Activated CD4-positive, alpha-beta T cell treated with anti-CD3 and anti-CD28 coated beads, Interleukin-2, amount 50 U/mL, for 16 hours (primary cell): ENCODE data around the gene SEMA4D.
A peak's percentile ranks its signal among the peaks of the same experiment; 100 is the strongest.

Source experiments
- DNase-seq: peaks from one replicate; pipeline ENCODE4 v3.0.0-alpha.2; 2020

The SEMA4D gene

GRCh38 chr9:89500008-89500407 lies 2.1 kb upstream of the SEMA4D start:
- DNase-seq = no peak

- peak; percentile 81 for DNase-seq
Measured at GRCh38 chr9:89498852-89499480, 1.1 kb upstream of the SEMA4D start.

GRCh38 chr9:89497257-89497963 lies 503 bp downstream of the SEMA4D start:
- no peak for DNase-seq

GRCh38 chr9:89496645-89497256 lies 1.2 kb downstream of the SEMA4D start:
- DNase-seq = peak; percentile 61

- no peak for DNase-seq
Measured at GRCh38 chr9:89495824-89496560, 1.9 kb downstream of the SEMA4D start.

GRCh38 chr9:89494199-89494598 lies 3.7 kb downstream of the SEMA4D start:
- DNase-seq = no peak

- DNase-seq = no peak
Measured at GRCh38 chr9:89493671-89494070, 4.2 kb downstream of the SEMA4D start.

- no peak for DNase-seq
Measured at GRCh38 chr9:89493181-89493580, 4.7 kb downstream of the SEMA4D start.

GRCh38 chr9:89492586-89492985 lies 5.3 kb downstream of the SEMA4D start:
- no peak for DNase-seq

GRCh38 chr9:89491694-89492093 lies 6.2 kb downstream of the SEMA4D start:
- DNase-seq = no peak

- peak; percentile 75 for DNase-seq
Measured at GRCh38 chr9:89489548-89490530, 8.1 kb downstream of the SEMA4D start.

- DNase-seq = no peak
Measured at GRCh38 chr9:89488936-89489335, 9.0 kb downstream of the SEMA4D start.

- no peak for DNase-seq
Measured at GRCh38 chr9:89488131-89488530, 9.8 kb downstream of the SEMA4D start.

GRCh38 chr9:89486681-89487080 lies 11.2 kb downstream of the SEMA4D start:
- DNase-seq = no peak

GRCh38 chr9:89484475-89485404 lies 13.2 kb downstream of the SEMA4D start:
- DNase-seq = no peak

- DNase-seq = peak; percentile 70
Measured at GRCh38 chr9:89483592-89484474, 14.1 kb downstream of the SEMA4D start.

- no peak for DNase-seq
Measured at GRCh38 chr9:89482901-89483361, 15.0 kb downstream of the SEMA4D start.

- DNase-seq = peak; percentile 54
Measured at GRCh38 chr9:89482056-89482851, 15.7 kb downstream of the SEMA4D start.

GRCh38 chr9:89481538-89481915 lies 16.4 kb downstream of the SEMA4D start:
- DNase-seq = no peak
